Hepatocyte (in vitro differentiated cells): ENCODE measurements around the gene PRDM5.

ENCODE experiments used
- EZH2phosphoT487 ChIP-seq: fragments of 200-600 bp; sonication (generic); IDR thresholded peaks from one replicate; pipeline ENCODE4 v1.6.1; 2018; ENCODE audit warnings: antibody characterized with exemption, mild to moderate bottlenecking, low read depth, moderate library complexity; ENCODE audit not compliant: unreplicated experiment, severe bottlenecking
- TF ChIP-seq, protein P1 (sequence below): fragments of 200-600 bp; sonication (generic); IDR thresholded peaks from 2 replicates; pipeline ENCODE4 v1.5.1; 2016; ENCODE audit warnings: antibody characterized with exemption, mild to moderate bottlenecking; ENCODE audit not compliant: poor library complexity

DNA sequence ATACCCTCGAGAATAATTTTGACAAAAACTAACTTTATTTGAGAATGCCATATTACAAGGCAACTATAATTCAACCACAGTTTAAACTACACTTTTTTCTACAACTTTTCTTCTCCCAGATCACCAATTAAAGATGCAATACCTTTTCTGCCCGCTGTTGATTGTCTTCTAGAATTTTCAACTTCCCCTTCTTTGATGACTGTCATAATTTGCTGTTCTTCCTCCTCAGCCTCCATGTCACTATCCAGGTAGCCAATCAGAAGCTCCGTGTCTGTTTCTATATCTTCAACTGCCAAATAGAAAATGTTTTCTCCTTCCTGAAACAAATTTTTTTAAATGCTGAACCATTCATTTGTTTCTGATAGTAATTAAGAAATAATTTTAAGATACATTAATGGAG lies 101.5 kb downstream of the PRDM5 start:
- no peak for TF ChIP-seq EZH2phosphoT487
- TF ChIP-seq, protein P1, sequence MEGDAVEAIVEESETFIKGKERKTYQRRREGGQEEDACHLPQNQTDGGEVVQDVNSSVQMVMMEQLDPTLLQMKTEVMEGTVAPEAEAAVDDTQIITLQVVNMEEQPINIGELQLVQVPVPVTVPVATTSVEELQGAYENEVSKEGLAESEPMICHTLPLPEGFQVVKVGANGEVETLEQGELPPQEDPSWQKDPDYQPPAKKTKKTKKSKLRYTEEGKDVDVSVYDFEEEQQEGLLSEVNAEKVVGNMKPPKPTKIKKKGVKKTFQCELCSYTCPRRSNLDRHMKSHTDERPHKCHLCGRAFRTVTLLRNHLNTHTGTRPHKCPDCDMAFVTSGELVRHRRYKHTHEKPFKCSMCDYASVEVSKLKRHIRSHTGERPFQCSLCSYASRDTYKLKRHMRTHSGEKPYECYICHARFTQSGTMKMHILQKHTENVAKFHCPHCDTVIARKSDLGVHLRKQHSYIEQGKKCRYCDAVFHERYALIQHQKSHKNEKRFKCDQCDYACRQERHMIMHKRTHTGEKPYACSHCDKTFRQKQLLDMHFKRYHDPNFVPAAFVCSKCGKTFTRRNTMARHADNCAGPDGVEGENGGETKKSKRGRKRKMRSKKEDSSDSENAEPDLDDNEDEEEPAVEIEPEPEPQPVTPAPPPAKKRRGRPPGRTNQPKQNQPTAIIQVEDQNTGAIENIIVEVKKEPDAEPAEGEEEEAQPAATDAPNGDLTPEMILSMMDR = no peak
